ENCODE results near the gene AGBL4.

AGBL4 gene

GRCh38 chr1:48619539-48619938, 1404.2 kb downstream of the AGBL4 start:
- DNase-seq: no peak

- no peak for DNase-seq
These were observed 1406.5 kb downstream of the AGBL4 start for GRCh38 chr1:48617252-48617651.

- DNase-seq: no peak
These were observed 1407.0 kb downstream of the AGBL4 start for GRCh38 chr1:48616710-48617109.

- peak; percentile 32 for DNase-seq
These were observed 1411.9 kb downstream of the AGBL4 start for GRCh38 chr1:48611841-48612240.

- DNase-seq: peak; percentile 94
These were observed 1412.9 kb downstream of the AGBL4 start for GRCh38 chr1:48610628-48611542.

- no peak for DNase-seq
These were observed 1414.9 kb downstream of the AGBL4 start for GRCh38 chr1:48608882-48609281.

- no peak for DNase-seq
These were observed 1420.5 kb downstream of the AGBL4 start for GRCh38 chr1:48603222-48603621.

- no peak for DNase-seq
These were observed 1421.4 kb downstream of the AGBL4 start for GRCh38 chr1:48602349-48602748.

GRCh38 chr1:48600182-48600581, 1423.6 kb downstream of the AGBL4 start:
- no peak for DNase-seq

GRCh38 chr1:48597663-48598062, 1426.1 kb downstream of the AGBL4 start:
- no peak for DNase-seq

GRCh38 chr1:48596046-48596445, 1427.7 kb downstream of the AGBL4 start:
- DNase-seq: no peak

- DNase-seq: no peak
These were observed 1428.1 kb downstream of the AGBL4 start for GRCh38 chr1:48595613-48596012.

- no peak for DNase-seq
These were observed 1431.4 kb downstream of the AGBL4 start for GRCh38 chr1:48592330-48592729.

- DNase-seq: no peak
These were observed 1432.6 kb downstream of the AGBL4 start for GRCh38 chr1:48591181-48591580.

- DNase-seq: no peak
These were observed 1435.7 kb downstream of the AGBL4 start for GRCh38 chr1:48588061-48588460.

GRCh38 chr1:48582408-48582807, 1441.3 kb downstream of the AGBL4 start:
- DNase-seq: no peak

- DNase-seq: peak; percentile 24
These were observed 1442.5 kb downstream of the AGBL4 start for GRCh38 chr1:48581270-48581669.

- DNase-seq: no peak
These were observed 1447.2 kb downstream of the AGBL4 start for GRCh38 chr1:48576565-48576964.

- DNase-seq: peak; percentile 78
These were observed 1451.0 kb downstream of the AGBL4 start for GRCh38 chr1:48572646-48573258.

- DNase-seq: no peak
These were observed 1451.6 kb downstream of the AGBL4 start for GRCh38 chr1:48572134-48572533.

GRCh38 chr1:48571303-48571987, 1452.3 kb downstream of the AGBL4 start:
- no peak for DNase-seq

- no peak for DNase-seq
These were observed 1453.2 kb downstream of the AGBL4 start for GRCh38 chr1:48570568-48570967.

- no peak for DNase-seq
These were observed 1455.3 kb downstream of the AGBL4 start for GRCh38 chr1:48568501-48568900.

- no peak for DNase-seq
These were observed 1457.3 kb downstream of the AGBL4 start for GRCh38 chr1:48566492-48566891.

Measured in NCI-H1092 treated with DMSO at 0.1 percent for 48 hours (cell line).